Adipocyte (in vitro differentiated cells): ENCODE results near the gene ADRB1.

Experiments
- DNase-seq: peaks from one replicate; pipeline ENCODE4 v3.0.0-alpha.2; 2015; ENCODE audit warnings: low read depth
- H3K27me3 ChIP-seq: replicated peaks from 2 replicates; pipeline ENCODE4 v1.7.0; 2013; ENCODE audit warnings: mild to moderate bottlenecking, low read length, moderate library complexity; ENCODE audit not compliant: control insufficient read depth, insufficient read depth
- H3K36me3 ChIP-seq: 2 replicates; pipeline ENCODE4 v1.7.0; 2013; ENCODE audit warnings: low read length, mild to moderate bottlenecking, moderate library complexity; ENCODE audit not compliant: control insufficient read depth, insufficient read depth, severe bottlenecking
- H3K4me1 ChIP-seq: 2 replicates; pipeline ENCODE4 v1.7.0; 2013; ENCODE audit warnings: mild to moderate bottlenecking, low read length, moderate library complexity; ENCODE audit not compliant: control insufficient read depth, insufficient read depth
- H3K4me3 ChIP-seq: 2 replicates; pipeline ENCODE4 v1.7.0; 2013; ENCODE audit warnings: mild to moderate bottlenecking, low read length, moderate library complexity
- H3K9ac ChIP-seq: 2 replicates; pipeline ENCODE4 v1.7.0; 2013; ENCODE audit warnings: mild to moderate bottlenecking, low read length, moderate library complexity
- H3K9me3 ChIP-seq: 2 replicates; pipeline ENCODE4 v1.7.0; 2013; ENCODE audit warnings: mild to moderate bottlenecking, low read length, moderate library complexity; ENCODE audit not compliant: control insufficient read depth

The ADRB1 gene

GRCh38 chr10:114027951-114028350, 15.7 kb upstream of the ADRB1 start:
- H3K4me1 ChIP-seq = peaks cover 25% of the 10 kb centered on the region
- DNase-seq = no peak
- no peak overlapping the region for H3K9ac ChIP-seq
- no peaks in the 10 kb centered on the region for H3K9me3 ChIP-seq
- peaks cover 4% of the 10 kb centered on the region for H3K27me3 ChIP-seq
- H3K36me3 ChIP-seq = no peaks in the 10 kb centered on the region
- H3K4me3 ChIP-seq = no peak overlapping the region

GRCh38 chr10:114028425-114028824, 15.2 kb upstream of the ADRB1 start:
- Histone ChIP-seq H3K4me1 (peaks cover 20% of the 10 kb centered on the region), H3K36me3 (no peaks in the 10 kb centered on the region), H3K27me3 (peaks cover 9% of the 10 kb centered on the region), H3K9ac (no peak overlapping the region), H3K4me3 (no peak overlapping the region), H3K9me3 (no peaks in the 10 kb centered on the region)
- no peak for DNase-seq

GRCh38 chr10:114029655-114030054, 14.0 kb upstream of the ADRB1 start:
- peaks cover 16% of the 10 kb centered on the region for H3K27me3 ChIP-seq
- H3K9ac ChIP-seq = no peak overlapping the region
- no peaks in the 10 kb centered on the region for H3K36me3 ChIP-seq
- no peak for DNase-seq
- peaks cover 16% of the 10 kb centered on the region for H3K4me1 ChIP-seq
- H3K9me3 ChIP-seq = no peaks in the 10 kb centered on the region
- no peak overlapping the region for H3K4me3 ChIP-seq

GRCh38 chr10:114030140-114030539, 13.5 kb upstream of the ADRB1 start:
- H3K9me3 ChIP-seq = no peaks in the 10 kb centered on the region
- peaks cover 16% of the 10 kb centered on the region for H3K27me3 ChIP-seq
- DNase-seq = no peak

GRCh38 chr10:114031073-114031972, 12.3 kb upstream of the ADRB1 start:
- no peak for DNase-seq
- no peaks in the 10 kb centered on the region for H3K36me3 ChIP-seq
- no peak overlapping the region for H3K9ac ChIP-seq
- peaks cover 9% of the 10 kb centered on the region for H3K4me1 ChIP-seq
- H3K27me3 ChIP-seq = peaks cover 16% of the 10 kb centered on the region
- H3K4me3 ChIP-seq = no peak overlapping the region
- H3K9me3 ChIP-seq = no peaks in the 10 kb centered on the region

More at GRCh38 chr10:114030140-114030539, 13.5 kb upstream of the ADRB1 start:
- Histone ChIP-seq H3K4me3 (no peak overlapping the region), H3K36me3 (no peaks in the 10 kb centered on the region), H3K9ac (no peak overlapping the region), H3K4me1 (peaks cover 11% of the 10 kb centered on the region)

GRCh38 chr10:114033566-114033965, 10.1 kb upstream of the ADRB1 start:
- Histone ChIP-seq H3K36me3 (no peaks in the 10 kb centered on the region), H3K4me1 (peaks cover 4% of the 10 kb centered on the region), H3K9ac (no peak overlapping the region), H3K27me3 (peaks cover 21% of the 10 kb centered on the region), H3K4me3 (no peak overlapping the region), H3K9me3 (no peaks in the 10 kb centered on the region)
- DNase-seq = no peak

- Histone ChIP-seq H3K9ac (no peak overlapping the region), H3K4me3 (no peak overlapping the region), H3K9me3 (no peaks in the 10 kb centered on the region), H3K36me3 (no peaks in the 10 kb centered on the region), H3K4me1 (peaks cover 4% of the 10 kb centered on the region), H3K27me3 (peaks cover 26% of the 10 kb centered on the region)
- no peak for DNase-seq
Observed at GRCh38 chr10:114034923-114035645, 8.6 kb upstream of the ADRB1 start.

GRCh38 chr10:114035791-114036190, 7.9 kb upstream of the ADRB1 start:
- Histone ChIP-seq H3K27me3 (peaks cover 32% of the 10 kb centered on the region), H3K9ac (no peak overlapping the region), H3K4me3 (no peak overlapping the region), H3K36me3 (no peaks in the 10 kb centered on the region), H3K4me1 (peaks cover 4% of the 10 kb centered on the region), H3K9me3 (no peaks in the 10 kb centered on the region)
- no peak for DNase-seq

GRCh38 chr10:114038819-114039218, 4.8 kb upstream of the ADRB1 start:
- H3K9ac ChIP-seq = no peak overlapping the region
- H3K4me1 ChIP-seq = peaks cover 5% of the 10 kb centered on the region
- no peak for DNase-seq
- H3K9me3 ChIP-seq = no peaks in the 10 kb centered on the region
- H3K4me3 ChIP-seq = no peak overlapping the region
- peaks cover 40% of the 10 kb centered on the region for H3K27me3 ChIP-seq
- no peaks in the 10 kb centered on the region for H3K36me3 ChIP-seq

GRCh38 chr10:114041166-114041565, 2.5 kb upstream of the ADRB1 start:
- H3K36me3 ChIP-seq = no peaks in the 10 kb centered on the region

GRCh38 chr10:114042895-114043531, 653 bp upstream of the ADRB1 start:
- peaks cover 5% of the 10 kb centered on the region for H3K4me1 ChIP-seq
- no peak overlapping the region for H3K9ac ChIP-seq
- peaks cover 62% of the 10 kb centered on the region for H3K27me3 ChIP-seq
- H3K9me3 ChIP-seq = no peaks in the 10 kb centered on the region
- no peaks in the 10 kb centered on the region for H3K36me3 ChIP-seq
- peak; percentile 39 for DNase-seq
- H3K4me3 ChIP-seq = peak overlapping the region; percentile 63

More at GRCh38 chr10:114041166-114041565, 2.5 kb upstream of the ADRB1 start:
- no peak overlapping the region for H3K4me3 ChIP-seq
- H3K9ac ChIP-seq = no peak overlapping the region
- H3K27me3 ChIP-seq = peaks cover 51% of the 10 kb centered on the region
- H3K4me1 ChIP-seq = peaks cover 5% of the 10 kb centered on the region
- no peak for DNase-seq
- H3K9me3 ChIP-seq = no peaks in the 10 kb centered on the region
